SIG-M5 treated with dmso at 0.1 percent for 504 hours (cell line): ENCODE results near the gene ORC1.
"Not testable (repeated sequence)": the region's sequence is repeated elsewhere in the genome, so short reads cannot be mapped to it uniquely, and the experiment has no call there.

Source experiments
- DNase-seq: peaks from one replicate; lab custom pipeline; 2025; ENCODE audit not compliant: unreplicated experiment; lab: John Stamatoyannopoulos, UW

The ORC1 gene

GRCh38 chr1:52393174-52393573 is 11.0 kb downstream of the ORC1 start:
- DNase-seq, result no peak

- DNase-seq, result no peak
Observed at GRCh38 chr1:52386458-52386857, 17.8 kb downstream of the ORC1 start.

GRCh38 chr1:52385376-52385775 is 18.8 kb downstream of the ORC1 start:
- DNase-seq, result no peak

- not testable (repeated sequence) for DNase-seq
Observed at GRCh38 chr1:52369851-52370250, 34.4 kb downstream of the ORC1 start.

GRCh38 chr1:52368383-52369172 is 35.6 kb downstream of the ORC1 start:
- peak; percentile 5 for DNase-seq

GRCh38 chr1:52367272-52367671 is 37.0 kb downstream of the ORC1 start:
- no peak for DNase-seq

- no peak for DNase-seq
Observed at GRCh38 chr1:52366517-52366827, 37.8 kb downstream of the ORC1 start.

GRCh38 chr1:52365746-52366516 is 38.3 kb downstream of the ORC1 start, which contains the start of gene CC2D1B:
TSS of gene CC2D1B (minus strand) at chr1:52366205. CDS start at chr1:52364620, 1,585 bp downstream.
- peak; percentile 91 for DNase-seq

GRCh38 chr1:52365071-52365745 is 39.0 kb downstream of the ORC1 start:
- peak; percentile 6 for DNase-seq

- no peak for DNase-seq
Observed at GRCh38 chr1:52364235-52364839, 39.9 kb downstream of the ORC1 start.

- DNase-seq, result no peak
Observed at GRCh38 chr1:52360595-52360968, 43.6 kb downstream of the ORC1 start.

GRCh38 chr1:52359676-52360594 is 44.3 kb downstream of the ORC1 start:
- no peak for DNase-seq

GRCh38 chr1:52358851-52359497 is 45.2 kb downstream of the ORC1 start:
- DNase-seq, result no peak

GRCh38 chr1:52357397-52357796 is 46.8 kb downstream of the ORC1 start:
- no peak for DNase-seq

- no peak for DNase-seq
Observed at GRCh38 chr1:52356818-52357355, 47.3 kb downstream of the ORC1 start.

GRCh38 chr1:52355847-52356505 is 48.2 kb downstream of the ORC1 start:
- DNase-seq, result no peak

- DNase-seq, result no peak
Observed at GRCh38 chr1:52355436-52355835, 48.8 kb downstream of the ORC1 start.

GRCh38 chr1:52352690-52353089 is 51.5 kb downstream of the ORC1 start:
- DNase-seq, result no peak

GRCh38 chr1:52348704-52349300 is 55.4 kb downstream of the ORC1 start:
- no peak for DNase-seq
